ENCODE results near the gene TSPAN2. TPM values are rescaled to one million over a fixed set of nuclear protein-coding genes. Genes with fewer than 3 reads are reported as not detected.
"Not testable (repeated sequence)": the region's sequence is repeated elsewhere in the genome, so short reads cannot be mapped to it uniquely, and the experiment has no call there.

TSPAN2 gene
- polyA plus RNA-seq, 12 donors, result 7.3 to 42.5 (median 18.8) TPM; not detected in 1

DNA sequence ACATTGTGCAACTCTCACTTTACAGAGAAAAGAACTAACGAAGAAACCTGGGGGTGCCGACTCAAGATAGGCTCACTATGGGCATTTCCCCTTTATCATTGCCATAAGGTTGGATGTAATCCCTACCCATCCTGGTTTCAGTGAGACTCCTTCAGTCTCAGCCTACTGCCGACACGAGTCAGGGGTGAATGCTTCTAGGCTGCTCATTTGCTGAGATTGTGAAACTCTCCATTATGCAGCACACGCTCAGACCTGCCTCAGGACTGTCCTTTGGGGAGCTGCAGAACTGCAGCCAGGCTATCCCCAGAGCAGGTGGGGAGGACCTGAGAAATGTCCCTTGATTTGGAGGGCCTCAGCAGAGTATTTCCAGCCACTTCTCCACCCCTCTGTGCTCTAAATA is 37.5 kb downstream of the TSPAN2 start:
- no peak for DNase-seq

DNA sequence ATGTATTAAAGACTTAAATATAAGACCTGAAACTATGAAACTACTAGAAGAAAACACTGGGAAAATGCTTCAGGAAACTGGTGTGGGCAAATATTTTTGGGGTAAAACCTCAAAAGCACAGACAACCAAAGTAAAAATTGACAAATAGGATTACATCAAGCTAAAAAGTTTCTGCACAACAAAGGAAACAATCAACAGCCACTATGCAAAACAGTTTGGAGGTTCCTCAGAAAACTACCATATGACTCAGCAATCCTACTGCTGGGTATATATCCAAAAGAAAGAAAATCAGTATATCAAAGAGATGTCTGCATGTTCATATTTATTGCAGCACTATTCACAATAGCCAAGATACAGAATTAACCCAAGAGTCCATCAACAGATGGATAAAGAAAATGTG is 42.6 kb downstream of the TSPAN2 start:
- DNase-seq, result no peak

DNA sequence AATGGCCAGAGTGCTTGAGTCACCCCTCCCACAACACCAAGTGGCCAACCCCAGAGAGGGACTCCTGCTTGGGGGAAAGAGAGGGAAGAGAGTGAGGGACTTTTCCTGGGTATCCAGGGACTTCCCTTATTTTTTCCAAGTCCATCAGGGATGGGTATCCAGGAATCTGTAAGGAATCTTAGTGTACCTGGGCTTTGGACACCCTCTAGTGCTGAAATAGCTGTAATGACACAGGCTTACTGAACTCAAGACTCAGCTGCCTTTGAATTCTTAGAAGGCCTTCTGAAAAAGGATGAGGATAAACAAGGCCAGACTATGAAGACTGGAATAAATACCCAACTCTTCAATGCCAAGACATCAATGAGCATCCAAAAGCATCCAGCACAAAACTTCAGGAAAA is 47.6 kb downstream of the TSPAN2 start:
- no peak for DNase-seq

DNA sequence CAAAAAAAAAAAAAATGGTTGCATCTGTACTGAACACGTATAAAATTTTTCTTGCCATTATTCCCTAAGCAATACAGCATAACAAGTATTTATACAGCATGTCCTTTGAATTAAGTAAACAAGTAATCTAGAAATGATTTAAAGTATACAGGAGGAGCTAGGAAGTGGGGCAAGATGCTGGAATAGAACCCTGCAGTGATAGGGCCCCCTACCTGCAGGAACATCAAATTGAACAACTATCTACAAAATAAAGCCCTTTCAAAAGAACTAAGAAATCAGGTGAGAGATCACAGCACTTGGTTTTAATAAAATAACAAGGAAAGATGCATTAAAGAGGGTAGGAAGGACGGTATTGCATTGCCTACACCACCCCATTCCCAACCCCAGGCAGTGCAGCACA is 48.8 kb downstream of the TSPAN2 start:
- DNase-seq, result no peak

DNA sequence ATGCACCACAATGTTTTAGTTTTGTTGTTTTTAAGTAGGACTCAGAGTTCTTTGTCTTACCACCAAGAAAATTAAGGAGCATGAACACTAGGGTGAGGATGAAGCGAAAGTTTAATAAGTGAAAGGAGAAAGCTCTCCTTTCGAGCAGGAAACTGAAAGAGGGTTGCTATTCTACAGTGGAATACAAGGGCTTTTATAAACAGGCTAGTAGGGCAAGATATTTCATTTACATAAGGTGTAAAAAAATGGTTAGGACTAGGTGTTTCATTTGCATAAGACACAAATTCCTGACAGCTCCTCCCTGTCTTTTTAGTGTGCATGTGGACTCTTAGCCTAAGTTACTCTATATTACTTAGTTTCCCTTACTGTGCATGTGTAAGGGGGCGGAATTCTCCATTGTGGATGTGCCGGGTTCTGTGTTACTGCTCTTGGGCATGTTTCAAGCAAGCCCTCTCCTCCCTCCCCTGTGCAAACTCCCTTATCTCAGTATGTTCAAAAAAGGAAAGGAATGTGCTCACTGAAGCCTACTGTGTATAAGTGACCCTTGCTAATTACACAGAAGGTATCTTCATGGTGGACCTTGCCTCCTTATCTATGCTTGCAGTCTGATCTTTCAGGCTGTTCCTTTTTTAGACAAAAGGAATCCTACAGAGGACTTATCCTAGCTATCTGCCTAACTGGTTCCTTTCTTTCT is 52.3 kb downstream of the TSPAN2 start:
- DNase-seq, result no peak

DNA sequence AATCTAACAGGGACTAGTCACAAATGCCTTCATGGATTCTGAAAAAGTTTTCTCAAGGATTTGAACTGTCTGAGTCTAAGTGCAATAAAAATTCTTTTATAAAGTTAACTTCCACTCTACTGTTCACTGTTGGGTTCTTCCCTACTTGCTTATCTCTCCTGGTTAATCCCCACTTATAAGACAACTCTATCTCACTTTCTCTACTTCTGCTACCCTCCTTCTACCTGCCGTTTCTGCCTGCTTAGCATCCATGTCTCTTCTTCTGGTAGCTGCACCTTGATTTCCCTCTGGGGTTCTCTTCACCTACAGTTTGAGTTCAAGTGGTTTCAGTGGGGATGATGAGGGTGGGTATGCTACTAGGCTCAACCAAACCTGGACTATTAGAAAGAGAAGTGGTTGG is 53.7 kb downstream of the TSPAN2 start:
- DNase-seq, result no peak

DNA sequence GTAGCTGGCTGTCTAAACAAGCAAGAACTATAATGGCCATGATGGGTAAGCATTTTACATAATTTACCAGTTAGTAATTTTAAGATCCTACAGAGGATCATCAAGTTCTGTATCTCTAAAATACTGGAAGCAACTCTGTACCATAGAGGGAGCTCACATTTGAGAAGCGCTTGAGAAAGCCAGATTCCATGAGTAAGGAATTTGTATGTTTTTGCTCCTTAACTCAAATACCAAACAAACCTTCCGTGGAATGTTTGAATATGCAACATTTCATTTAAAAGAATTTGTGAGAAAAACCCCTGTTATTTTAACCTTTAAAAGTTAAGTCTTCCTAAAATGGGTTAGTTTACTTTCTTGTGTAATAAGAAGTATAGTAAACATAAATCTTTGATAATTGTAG is 57.7 kb downstream of the TSPAN2 start:
- no peak for DNase-seq

DNA sequence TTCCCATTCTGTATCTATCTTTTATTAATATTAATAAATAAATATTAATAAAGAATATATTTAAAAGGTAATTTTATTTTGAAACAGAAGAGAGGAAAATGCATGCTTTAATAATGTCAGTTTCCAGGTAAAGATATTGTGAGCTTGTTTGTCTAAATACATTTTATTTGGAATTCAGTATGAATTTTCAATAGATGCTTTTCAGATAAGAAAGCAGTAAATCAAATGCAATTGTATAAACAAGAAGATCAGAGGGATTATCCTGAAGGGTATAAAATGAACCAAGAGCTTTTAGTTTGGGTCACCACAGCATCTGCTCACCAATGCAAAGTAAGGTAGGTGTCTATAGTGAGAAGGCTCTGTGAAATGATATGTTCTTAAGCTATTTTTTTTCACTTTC is 59.8 kb downstream of the TSPAN2 start, which contains the start of gene TSHB:
TSS of gene TSHB (plus strand) at position 301 of the 400 bp plus-strand sequence. CDS start 3,537 bp downstream, outside the sequence.
- DNase-seq, result no peak

DNA sequence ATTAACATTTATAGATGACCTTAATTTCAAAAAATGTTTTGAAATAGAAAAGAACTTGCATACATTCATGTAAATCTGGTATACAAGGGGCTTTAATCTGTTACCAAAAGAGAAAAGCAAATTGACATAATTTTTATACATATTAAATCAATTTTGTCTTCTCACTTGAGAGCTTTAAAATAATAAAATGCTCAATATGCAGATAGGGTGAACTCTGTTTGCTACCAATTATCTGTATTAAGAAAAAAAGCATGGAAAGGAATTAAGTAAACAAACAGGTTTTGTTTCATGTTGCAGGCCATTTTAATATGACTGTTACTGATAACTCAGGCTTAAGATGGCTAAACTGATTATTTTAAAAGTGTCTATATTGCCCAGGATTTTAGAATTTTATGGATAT is 65.7 kb downstream of the TSPAN2 start:
- no peak for DNase-seq

DNA sequence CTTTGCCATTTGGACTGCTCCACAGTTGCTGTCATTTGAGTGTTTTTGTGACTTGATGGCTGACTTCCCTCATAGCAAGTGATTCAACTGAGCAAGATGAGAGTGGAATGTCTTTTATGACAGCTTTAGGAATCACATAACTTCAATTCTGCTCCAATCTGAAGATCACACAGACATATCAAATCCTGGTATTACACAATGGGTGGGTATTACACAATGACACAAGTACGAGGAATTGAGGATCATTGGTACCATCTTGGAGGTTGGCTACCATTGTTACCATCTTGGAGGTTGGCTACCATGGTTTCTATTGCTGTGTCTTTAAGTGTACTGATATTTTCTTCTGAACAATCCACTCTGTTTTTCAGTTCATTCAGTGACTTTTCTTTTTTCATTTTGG is 68.2 kb downstream of the TSPAN2 start:
- DNase-seq, result no peak

DNA sequence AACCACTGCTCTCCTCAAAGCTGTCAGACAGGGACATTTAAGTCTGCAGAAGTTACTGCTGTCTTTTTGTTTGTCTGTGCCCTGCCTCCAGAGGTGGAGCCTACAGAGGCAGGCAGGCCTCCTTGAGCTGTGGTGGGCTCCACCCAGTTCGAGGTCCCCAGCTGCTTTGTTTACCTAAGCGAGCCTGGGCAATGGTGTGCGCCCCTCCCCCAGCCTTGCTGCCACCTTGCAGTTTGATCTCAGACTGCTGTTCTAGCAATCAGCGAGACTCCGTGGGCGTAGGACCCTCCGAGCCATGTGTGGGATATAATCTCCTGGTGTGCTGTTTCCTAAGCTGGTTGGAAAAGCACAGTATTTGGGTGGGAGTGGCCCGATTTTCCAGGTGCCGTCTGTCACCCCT is 69.8 kb downstream of the TSPAN2 start:
- DNase-seq, result not testable (repeated sequence)

DNA sequence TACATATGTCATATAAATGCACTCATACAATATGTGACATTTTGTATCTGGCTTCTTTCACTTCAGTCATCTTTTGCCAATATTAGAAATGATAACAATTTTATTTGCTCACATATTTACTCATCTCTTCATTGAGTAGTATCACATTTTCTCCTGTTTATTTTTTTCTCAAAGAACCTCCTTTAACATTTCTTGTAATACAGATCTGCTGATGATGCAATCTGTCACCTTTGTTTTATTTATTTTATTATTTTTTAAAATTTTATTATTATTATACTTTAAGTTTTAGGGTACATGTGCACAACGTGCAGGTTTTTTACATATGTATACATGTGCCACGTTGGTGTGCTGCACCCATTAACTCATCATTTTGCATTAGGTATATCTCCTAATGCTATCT is 75.5 kb downstream of the TSPAN2 start:
- DNase-seq, result no peak

DNA sequence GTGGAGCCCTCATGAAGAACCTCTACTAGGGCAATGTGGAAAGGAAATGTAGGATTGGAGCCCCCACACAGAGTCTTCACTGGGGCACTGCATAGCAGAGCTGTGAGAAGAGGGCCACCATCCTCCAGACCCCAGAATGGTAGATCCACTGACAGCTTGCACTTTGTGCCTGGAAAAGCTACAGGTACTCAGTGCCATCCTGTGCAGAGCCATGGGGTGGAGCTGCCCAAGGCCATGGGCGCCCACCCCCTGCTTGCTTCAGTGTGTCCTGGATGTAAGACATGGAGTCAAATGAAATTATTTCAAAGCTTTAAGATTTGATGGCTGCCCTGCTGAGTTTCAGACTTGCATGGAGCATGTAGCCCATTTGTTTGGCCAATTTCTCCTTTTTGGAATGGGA is 76.9 kb downstream of the TSPAN2 start:
- no peak for DNase-seq

DNA sequence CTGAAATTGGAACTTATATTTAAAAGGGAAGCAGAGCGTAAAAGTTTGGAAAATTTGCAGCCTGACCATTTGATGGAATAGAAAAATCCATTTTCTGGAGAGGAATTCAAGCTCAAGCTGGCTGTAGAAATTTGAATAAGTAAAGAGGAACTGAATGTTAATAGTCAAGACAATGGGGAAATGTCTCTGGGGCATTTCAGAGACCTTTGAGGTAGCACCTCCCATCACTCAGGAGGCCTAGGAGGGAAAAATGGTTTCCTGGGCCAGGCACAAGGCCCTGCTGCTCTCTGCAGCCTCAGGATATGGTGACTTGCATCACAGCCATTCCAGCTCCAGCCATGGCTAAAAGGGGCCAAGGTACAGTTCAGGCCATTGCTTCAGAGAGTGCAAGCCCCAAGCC is 77.3 kb downstream of the TSPAN2 start:
- DNase-seq, result no peak

DNA sequence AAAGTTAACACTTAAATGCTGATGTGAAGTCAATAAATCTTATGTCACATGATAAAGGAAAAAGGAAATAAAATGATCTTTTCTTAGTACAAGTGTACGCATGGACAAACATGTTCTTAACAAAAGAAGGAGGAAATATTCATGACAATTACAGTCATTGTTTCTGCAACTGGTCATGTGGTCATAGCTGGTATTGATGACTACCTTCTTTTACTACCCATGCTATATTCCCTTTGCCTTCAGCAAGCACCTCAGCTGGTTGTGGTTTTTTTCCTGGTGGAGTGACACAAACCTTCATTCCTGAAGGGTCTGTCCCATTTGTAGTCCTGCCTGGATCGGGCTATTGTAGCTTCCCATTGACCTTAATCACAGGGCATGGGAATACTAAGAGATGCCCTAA is 83.1 kb downstream of the TSPAN2 start:
- DNase-seq, result no peak

Other genes with a start within 250 kb of the TSPAN2 start
- gene SYCP1, start 234.6 kb downstream of the TSPAN2 start, polyA plus RNA-seq (ENCODE audit: insufficient read length in 12 of 12), result under 1 TPM in 2 of 12 donors, not detected in 10; 0.14 to 0.25 TPM
- under 1 TPM in 1 of 12 donors, not detected in 11; 0.37 TPM for gene TSHB, start 59.7 kb downstream of the TSPAN2 start, polyA plus RNA-seq (ENCODE audit: insufficient read length in 12 of 12)
- gene NGF, start 248.7 kb upstream of the TSPAN2 start, polyA plus RNA-seq (ENCODE audit: insufficient read length in 12 of 12), result 10 to 100 TPM in 1 of 12 donors, 1 to 10 TPM in 9, not detected in 2; 1.1 to 11.4 (median 2.4) TPM

Measured in muscle of arm (tissue), 12 donors.